ENCODE data around the gene HMGA1. TPM values are rescaled to one million over a fixed set of nuclear protein-coding genes. Genes with fewer than 3 reads are reported as not detected.

Gene HMGA1
- total RNA-seq, 1 experiment from 2014 or later: 1,115 TPM

GRCh38 chr6:34223956-34224940, 12.4 kb upstream of the HMGA1 start:
- peak; percentile 87 for DNase-seq (ENCODE audit: low read depth)

DNA sequence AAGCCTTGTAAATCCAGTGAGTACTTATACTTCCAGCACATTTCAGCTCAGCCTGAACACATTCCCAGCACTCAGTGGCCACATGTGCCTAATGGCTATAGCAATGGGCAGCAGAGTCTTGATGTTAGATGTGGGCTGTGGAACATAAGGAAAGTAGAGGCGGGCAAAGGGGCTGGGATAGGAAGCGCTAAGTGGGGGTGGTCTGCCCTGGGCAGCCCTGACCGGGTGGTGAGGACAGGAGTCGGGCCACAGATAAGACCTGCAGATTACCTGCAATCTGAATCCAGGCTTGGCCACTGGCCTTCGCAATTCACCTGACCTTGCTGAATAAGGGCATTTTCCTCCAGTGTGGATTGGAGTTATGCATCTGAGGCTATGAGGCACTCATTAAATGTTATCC, 11.1 kb upstream of the HMGA1 start:
- DNase-seq (ENCODE audit: low read depth): no peak

GRCh38 chr6:34226066-34226465, 10.6 kb upstream of the HMGA1 start:
- no peak for DNase-seq (ENCODE audit: low read depth)

DNA sequence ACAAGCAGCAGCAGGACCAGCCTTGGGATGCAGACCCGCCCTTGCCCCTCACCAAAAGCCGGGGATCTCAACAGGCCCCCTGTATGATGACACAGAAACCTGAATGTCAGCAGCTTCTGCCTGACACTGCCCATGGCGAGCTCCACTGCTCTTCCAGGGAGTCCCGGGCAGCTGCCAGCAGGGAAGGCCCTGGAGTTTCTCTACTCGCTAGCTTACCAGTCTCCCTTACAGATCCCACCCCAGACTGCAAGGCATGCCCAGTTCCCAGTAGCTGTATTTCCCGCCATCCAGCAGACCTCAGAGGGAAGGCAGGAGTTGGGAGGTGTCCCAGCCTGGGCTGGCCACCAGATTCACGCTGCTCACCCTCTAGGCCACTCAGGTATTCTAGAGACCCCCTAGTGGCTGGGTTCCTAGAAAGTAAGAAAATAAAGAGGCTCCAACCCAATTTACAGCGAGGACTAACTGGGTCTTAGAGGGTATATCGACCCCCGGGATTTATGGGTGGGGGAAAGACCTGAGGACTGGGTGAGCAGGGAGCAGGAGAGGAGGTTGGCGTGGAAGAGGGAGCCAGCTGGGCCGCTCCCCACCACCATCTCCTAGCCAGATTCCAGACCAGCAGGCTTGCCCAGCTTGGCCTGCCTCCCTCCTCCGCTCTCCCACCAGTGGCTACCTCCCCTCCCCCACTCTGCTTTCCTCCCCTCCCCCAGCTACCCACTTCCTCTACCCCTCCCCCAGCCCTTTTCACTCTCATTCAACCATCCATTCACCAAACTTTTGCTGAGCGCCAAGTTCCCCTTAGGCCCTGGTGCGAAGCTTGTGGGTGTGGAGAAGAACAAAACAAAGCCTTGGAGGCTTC, 9.7 kb upstream of the HMGA1 start:
- no peak for DNase-seq (ENCODE audit: low read depth)

GRCh38 chr6:34227761-34228421, 8.8 kb upstream of the HMGA1 start:
- DNase-seq (ENCODE audit: low read depth): no peak

- DNase-seq (ENCODE audit: low read depth): no peak
These were observed 6.8 kb upstream of the HMGA1 start for GRCh38 chr6:34229877-34230276.

- no peak for DNase-seq (ENCODE audit: low read depth)
These were observed 5.9 kb upstream of the HMGA1 start for GRCh38 chr6:34230653-34231371.

- DNase-seq (ENCODE audit: low read depth): no peak
These were observed 4.9 kb upstream of the HMGA1 start for GRCh38 chr6:34231566-34232336.

DNA sequence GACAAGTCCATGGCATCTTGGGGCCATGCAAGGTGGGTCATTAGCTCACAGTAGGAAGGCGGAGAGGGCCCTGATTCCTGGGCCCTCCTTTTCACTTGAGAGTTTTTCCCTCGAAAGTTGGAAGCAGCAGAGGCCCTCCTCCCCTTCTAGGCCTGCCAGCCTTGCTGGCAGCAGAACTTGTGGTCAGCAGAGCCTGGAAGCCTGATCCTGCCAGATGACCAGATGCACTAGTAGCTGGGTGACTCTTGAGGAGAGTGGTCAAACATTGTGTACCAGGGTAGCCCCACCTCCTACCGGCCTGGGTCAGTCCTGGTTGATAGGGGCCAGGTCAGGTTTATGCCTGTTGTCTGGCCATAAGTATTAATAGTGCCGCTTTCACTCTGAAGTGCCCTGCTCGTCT, 3.8 kb upstream of the HMGA1 start:
- DNase-seq (ENCODE audit: low read depth): no peak

DNA sequence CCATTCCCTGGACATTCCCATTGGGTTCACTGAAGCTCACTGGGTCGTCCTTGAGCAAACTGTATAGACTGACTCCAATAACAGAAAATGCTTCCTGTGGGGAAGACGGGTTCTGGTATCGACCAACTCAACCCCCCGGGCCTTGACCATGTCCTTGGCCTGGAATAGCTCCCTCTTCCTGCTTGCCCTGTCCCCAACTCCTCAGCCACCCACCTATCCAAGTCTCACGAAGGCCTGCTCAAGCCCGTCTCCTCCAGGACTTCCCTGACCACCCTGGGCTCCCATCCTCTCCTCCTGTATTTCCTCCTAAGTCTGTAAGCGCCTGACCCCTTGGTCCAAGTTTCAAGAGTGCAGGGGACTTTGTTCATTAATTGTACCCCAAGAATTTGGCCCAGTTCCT, 2.8 kb upstream of the HMGA1 start:
- DNase-seq (ENCODE audit: low read depth): no peak

DNA sequence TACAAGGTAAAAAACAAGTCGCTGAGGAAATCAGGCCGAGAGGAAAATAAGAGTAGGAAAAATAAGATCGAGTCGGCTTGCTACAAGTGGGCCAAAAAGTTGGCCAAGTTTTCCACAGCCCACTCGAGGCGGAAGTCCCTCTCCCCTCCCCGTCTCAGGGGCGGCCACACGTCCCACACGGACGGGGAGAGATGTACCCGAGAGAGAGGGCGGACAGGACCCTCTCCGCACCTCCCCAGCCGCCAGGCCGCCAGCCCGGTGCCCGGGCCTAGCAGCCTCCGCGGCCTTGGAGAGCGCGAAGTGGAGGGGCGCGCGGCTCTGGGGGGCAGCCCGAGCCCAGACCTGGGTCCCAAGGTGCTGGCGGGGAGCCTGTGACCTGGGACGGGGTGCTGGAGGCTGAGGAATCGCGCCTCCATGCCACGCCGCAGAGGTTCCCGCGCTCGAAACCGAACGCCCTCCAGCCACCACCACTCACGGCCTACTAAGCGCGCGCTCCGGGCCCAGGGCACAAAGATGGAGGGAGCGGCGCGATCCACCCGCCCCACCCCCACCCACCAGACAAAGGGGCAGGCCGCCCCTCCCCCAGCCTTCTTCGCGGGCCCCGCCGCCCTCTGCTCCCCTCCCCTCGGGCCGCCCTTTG, 1.9 kb upstream of the HMGA1 start:
- no peak for DNase-seq (ENCODE audit: low read depth)

GRCh38 chr6:34235307-34236130, 1.2 kb upstream of the HMGA1 start:
- peak; percentile 93 for DNase-seq (ENCODE audit: low read depth)

DNA sequence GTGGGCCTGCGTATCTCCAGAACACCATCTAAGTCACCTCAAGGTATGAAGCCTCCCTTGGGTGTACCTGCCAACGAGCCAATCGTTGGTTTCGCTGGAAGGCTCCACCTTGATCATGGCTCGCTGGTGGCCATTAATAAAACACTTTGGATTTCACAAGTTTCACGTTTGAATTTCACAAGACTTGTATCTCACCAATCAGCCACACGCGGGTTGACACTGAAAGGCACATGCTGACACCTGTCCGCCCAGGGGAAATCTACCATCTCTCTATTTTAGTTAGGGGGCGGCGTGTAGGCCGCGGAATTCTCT, 586 bp upstream of the HMGA1 start:
- no peak for DNase-seq (ENCODE audit: low read depth)

DNA sequence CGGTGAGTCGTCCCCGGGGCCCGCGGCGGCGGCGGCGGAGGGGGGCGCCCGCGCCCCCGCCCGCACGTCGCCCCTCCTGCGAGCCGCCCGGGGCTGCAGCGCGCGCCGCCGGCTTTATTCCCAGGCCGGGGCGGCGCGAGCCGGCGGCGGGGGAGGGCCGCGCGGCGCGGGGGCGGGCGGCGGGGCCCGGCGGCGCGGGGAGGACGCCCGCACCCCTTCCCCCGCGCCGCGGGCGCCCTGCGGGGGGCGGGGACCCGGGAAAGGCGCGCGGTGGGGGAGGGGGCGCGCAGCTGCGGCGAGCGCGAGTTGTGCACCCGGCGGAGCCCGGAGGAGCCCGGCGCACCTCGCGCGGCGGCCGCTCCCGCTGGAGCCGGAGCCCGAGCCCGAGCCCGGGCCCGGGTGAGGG, 646 bp downstream of the HMGA1 start:
- DNase-seq (ENCODE audit: low read depth): no peak

DNA sequence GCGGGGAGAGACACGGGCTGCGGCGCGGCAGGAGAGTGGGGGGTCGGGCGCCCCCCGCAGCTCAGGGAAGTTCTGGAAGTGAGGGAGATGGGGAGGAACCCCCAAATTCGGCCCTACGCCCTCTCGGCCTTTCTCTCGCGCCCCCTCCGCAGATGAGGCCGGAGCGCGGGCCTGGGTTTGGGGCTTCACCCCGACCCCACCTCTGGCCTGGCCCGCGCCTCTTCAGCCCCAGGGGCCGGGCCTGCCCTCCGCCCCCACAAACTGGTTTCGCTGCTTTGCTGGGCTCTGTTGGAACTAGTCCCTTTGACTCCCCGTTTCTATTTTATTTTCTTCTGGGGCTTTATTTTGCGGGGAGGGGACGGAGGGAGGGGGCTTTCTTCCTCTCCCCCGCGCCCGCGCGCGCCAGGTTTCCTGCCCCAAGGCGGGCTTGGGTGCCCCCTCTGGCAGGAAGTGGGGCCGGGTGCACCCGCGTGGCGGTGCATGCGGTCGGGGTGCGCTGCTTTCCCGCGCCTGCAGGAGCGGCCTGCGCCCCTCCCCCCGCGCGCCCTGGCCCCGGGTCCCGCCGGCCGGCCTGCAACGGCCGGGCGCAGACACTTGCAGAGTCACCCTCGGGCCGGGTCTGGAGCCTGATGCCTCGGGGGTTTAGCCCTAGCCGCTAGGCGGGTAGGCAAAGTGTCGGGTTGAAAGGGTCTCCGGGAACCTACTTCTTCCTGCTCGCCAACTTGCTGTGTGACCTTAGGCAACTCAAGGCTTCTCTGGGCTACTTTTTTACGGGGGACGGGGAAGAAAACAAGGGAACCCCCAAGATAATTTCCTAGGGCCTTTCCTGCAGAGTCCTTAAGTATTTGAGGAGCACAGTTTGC, 1.3 kb downstream of the HMGA1 start:
- peak; percentile 58 for DNase-seq (ENCODE audit: low read depth)

DNA sequence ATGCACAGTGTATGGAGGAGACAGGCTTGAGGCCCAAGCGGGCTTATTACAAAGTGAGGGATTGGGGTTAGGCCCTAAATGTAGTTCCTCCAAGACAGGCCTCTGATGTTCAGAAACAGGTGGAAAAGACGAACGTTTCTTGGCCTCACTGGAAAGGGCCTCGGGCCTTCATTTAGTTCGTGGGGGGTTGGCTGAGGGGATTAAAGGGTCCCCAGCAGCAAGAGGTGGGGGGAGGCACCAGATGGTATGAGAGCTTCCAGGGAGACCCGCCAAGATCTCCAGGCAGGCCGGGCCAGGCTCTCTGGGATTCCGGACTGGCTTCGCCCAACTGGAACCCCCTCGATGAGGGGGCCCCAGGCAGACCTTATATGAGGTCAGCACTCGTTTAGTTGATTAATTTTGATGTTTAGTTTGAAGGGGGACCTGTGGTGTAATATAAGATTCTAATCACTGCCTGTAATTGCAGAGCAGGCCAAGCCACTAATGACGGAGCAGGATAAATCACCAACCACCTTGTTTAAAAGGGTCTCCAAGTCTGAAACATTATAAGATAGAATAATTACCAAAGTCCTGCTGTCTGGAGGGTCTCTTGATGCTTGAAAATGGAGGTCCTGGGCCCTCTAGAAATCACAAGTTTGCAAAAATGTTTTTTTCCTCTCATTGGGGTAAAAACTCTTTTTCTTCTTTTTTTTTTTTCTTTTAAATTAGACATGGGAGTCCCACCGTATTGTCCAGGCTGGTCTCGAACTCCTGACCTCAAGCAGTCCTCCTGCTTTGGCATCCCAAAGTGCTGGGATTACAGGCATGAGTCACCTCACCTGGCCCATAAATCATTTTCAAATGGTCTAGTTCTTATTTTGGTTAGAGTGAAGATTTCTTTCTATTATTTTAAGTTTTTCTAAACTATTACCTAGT, 2.2 kb downstream of the HMGA1 start:
- no peak for DNase-seq (ENCODE audit: low read depth)

GRCh38 chr6:34239500-34239825, 2.8 kb downstream of the HMGA1 start:
- no peak for DNase-seq (ENCODE audit: low read depth)

All from HT1080 (cell line).